Renal cortical epithelial cell (primary cell): Measurements from ENCODE around the gene DDR1. TPM values are rescaled to one million over a fixed set of nuclear protein-coding genes. Genes with fewer than 3 reads are reported as not detected.

Source experiments
- DNase-seq: peaks from one replicate; pipeline ENCODE4 v3.0.0-alpha.2; 2011; ENCODE audit warnings: low read depth
- total RNA-seq: library from RNA; depleted of rRNA; stranded (reverse); fragments of >200 nt; gene quantifications from 2 replicates; pipeline ENCODE4 v1.2.3, GENCODE V29; 2014

The DDR1 gene
- total RNA-seq, 1 donor from 2014 or later: 197 TPM

DNA sequence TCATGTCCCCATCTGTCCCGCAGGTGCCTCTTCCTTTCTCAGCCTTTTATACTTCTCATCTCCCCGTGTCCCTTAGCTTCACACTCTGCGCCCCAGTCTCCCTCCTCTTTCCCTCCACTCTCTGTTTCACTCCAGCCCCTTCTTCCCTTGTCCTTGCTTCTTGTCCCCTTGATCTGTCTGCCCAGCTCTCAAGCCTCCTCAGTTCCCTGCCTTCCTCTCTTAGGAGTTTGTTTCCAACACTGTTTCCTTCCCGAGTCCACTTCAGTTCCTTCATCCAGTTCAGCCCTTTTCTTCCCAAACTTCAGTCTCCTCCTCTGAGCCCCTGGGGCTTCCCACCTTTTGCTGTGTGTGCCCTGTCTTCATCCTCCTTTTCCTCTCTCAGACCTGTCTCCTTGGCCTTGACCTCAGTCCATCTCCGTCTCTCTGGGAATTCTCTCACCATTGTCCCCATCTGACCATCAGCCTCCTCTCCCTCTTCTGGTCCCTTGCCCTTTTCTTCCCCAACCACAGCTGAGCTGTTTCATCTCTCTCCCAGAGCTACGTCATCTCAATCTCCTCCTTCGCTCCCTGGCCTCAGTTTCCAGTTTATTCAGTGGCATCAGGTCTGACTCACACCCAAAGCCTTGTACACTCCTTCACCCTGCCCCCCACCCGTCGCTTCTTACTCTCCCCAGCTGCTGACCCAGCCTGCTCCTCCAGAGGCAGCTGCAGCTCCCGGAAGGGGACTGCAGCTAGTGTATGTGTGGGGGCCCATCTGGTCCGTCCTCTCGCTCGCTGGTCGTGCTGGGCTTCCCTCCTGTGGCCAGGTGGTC, 2.7 kb upstream of the DDR1 start:
- DNase-seq: no peak

DNA sequence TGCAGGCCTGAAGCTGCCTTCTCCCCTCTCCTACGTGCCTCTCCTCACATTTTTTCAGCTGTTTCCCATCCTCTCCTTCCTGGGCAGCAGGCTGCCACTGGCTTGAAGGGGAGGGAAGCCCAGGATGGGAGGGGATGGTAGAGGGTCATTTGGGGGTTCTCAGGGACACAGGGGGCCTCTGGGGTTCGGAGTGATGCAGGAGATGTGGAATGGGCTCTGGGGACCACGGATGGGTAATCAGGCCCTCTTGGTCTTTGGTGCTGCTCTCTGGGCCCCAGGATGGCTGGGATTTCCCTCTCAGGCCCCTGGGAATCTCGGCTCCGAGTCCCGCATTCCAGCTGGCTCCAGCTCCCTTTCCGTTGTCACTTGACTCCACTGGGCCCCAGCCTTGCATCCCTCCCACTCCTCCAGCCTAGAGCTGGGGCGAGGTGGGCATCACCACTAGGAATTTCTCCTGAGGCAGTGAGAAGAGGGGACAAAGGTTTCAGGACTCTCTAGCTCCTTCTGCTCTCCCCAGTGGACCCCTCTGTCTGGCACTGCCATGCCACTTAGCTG, 2.0 kb upstream of the DDR1 start:
- DNase-seq: no peak

DNA sequence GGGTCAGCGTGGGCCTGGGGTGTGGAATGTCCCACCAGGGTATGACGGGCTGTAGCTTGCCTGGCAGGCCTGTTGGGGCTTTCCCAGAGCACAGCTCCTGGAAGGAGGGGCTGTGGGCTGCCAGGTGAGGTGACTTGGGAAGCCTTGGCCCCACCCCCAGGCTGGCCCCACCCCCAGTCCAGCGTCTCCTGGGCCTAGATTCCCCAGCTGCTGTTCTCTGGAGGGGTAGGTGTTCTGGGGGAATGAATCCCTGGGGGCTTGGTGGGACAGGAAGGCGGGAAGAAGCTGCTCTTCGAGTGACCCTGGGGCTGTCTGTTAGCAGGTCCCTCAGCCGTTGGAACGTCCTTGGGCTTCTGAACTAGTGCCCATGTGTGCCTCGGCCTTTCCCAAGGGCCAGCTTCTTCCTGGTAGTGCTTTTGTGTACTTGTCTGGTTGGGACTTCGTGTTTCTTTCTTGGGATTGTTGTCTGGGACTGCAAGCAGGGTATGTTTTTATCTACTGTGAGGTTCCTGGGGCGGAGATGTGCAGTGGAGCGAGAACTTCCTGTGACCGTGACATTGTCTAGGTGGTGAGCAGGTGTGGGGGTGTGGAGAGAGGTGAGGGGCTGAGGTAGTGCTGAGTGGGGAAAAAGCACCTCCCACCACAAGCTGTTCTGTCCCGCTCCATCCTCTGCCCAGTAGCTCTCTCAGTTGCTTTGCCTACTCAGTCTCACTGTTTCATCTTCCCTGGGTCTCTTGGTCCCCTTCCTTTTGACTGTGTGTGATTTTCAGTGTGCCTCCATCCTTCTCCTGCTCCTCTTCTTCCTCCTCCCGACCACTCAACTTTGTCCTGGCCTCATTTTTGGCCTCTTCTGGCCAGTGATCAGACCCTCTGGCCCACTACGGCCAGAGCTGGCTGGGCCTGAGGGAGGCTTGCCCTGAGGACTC, 1.3 kb upstream of the DDR1 start:
- DNase-seq: peak; percentile 60

DNA sequence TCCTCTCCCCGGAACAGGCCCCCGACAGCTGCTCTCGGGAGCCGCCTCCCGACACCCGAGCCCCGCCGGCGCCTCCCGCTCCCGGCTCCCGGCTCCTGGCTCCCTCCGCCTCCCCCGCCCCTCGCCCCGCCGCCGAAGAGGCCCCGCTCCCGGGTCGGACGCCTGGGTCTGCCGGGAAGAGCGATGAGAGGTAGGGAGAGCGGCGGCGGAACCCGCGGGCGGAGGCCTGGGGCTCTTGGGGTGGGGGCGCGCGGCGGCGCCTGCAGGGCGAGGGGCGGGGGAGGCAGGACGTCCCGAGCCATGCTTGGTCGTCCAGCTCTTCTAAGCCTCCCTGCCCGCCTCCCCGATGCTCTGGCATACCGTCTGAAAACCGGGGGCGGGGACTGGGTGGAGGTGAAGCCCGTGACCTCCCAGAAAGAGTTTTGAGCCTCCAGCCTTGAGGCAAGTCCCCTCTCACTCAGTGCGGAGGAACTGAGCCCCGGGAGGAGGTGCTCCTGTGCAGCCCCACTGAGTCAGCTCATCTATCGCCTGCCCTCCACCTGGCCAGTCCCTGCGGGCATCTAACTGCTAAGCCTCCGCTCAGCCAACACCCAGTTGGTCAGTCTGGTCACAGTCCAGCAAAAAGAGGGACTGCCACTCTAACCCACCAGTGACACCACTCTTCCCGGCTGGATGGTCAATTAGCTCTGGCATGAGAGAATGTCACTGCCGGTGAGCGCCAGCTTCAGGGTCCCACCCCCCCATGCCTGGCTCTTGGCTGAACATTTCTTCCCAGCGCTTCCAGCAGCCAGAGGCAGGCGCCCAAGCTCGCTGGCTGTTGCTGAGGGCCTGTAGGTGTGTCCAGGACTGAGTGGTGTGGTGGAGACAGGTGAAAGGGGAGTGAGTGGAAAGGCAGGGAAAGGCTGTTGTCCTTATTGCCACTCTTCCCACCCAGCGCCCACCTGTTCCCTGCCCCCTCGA, 482 bp downstream of the DDR1 start:
- DNase-seq: peak; percentile 52

DNA sequence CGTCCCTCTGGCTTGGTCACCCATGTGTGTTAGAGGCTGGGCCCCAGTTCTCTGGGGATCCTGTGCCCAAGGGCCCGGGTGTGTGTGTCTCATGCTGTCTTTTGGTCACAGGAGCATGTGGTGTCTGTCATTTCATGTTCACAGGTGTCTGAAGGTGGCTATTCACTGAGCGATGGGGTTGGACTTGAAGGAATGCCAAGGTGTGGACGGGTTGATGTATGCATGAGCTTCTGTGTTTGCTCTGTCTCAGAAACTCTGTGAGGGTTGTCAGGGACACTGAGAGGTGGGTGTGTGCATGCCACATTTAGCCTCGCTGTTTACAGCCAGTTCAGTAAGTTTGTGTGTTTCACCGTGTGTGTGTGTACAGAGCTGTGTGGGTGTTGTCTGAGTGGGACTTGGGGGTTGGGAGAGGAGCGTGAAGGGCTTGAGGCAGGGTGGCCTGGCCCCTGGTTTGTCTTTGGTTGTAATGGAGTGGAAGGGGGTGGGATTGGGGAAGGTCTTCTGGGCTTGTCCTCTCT, 1.2 kb downstream of the DDR1 start:
- peak; percentile 73 for DNase-seq

DNA sequence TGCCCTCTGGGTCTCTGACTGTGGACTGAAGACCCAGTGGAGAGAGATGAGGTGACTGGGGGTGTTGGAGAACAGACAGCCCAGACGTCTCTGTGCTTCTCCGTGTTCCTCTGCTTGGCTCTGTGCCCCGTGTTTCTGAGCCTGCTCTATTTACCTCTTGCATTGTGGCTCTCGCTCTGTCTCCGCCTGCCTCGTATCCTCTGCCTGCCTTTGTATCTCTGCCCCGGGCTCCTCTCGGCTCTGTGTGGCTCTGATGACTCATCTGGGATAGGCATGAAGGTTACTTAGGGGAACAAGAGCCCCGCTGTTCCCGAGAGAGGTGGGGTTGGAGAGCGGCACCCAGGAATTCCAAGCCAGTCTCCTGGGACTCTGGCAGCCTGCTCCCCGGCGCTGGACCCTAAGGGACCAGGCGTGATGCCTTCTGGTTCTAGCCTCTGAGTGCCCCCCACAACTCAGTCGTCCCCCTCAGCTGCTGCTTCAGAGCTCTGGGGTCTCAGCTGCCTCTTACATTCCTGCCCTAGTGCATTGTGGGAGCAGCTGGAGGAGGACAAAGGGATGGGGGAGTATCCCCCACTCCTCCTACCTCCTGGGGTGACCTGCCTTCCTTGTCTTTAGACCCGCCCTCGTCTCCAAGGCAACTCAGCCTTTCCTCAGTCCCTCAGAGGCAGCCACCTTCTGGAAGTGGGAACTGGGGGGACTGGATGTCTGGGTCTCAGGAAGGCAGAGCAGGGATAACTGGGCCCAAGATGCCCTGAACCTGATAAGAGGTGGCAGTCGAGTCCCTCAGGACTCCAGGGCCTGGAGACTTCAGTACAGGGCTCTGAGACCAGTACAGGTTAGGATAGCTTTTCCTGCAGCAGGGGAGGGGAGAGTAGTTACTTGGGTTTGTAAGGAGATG, 1.9 kb downstream of the DDR1 start:
- DNase-seq: peak; percentile 81

DNA sequence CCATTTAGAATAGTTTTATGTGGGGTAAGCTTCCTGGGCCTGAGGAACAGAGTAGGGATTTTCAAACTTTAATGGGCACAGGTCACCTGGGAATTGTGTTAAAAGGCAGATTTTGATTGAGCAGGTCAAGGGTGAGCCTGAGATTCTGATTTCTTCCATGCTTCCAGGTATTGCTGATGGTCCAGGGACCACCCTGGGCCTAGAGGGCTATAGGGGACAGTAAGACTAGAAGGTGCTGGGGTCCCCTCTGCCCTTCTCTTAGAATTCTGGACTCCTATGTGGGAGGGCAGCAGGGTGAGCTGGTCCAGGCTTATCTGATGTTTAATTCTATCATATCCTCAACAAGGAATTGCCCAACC, 2.6 kb downstream of the DDR1 start:
- DNase-seq: no peak

DNA sequence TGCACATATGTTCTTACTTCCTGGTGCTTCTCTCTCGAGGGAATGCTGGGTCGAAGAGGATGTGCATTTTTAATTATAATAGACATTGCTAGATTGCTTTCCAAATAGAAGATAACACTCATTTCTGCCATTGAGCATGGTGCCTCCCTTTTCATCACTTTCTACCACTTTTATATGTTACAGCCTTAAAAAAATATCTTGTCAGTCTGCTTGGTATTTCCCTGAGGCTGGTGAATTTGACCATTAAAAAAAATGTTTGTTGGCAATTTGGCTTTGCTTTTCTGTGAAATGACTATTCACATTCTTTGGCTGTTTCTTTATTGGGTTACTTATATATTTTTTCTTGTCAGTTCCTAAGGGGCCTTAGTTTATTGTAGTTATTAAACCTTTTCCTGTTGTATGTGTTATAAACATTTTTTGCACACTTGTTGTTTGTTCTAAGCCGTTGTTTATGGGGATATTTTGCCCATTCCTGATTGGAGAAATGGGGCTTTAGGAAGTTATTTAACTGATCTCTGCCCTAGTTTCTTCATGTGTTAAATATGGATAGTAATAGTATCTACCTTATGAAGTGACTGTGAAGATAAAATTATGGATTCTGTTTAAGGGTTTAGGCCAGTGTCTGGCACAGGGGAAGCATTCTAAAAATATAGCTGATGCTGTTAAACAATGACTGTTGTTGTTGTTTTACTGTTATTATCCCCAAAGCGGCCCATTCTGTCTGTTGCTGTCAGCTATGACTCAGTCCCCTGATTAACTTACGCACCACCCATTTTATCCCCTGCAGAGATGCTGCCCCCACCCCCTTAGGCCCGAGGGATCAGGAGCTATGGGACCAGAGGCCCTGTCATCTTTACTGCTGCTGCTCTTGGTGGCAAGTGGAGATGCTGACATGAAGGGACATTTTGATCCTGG, 3.8 kb downstream of the DDR1 start:
- DNase-seq: peak; percentile 52

DNA sequence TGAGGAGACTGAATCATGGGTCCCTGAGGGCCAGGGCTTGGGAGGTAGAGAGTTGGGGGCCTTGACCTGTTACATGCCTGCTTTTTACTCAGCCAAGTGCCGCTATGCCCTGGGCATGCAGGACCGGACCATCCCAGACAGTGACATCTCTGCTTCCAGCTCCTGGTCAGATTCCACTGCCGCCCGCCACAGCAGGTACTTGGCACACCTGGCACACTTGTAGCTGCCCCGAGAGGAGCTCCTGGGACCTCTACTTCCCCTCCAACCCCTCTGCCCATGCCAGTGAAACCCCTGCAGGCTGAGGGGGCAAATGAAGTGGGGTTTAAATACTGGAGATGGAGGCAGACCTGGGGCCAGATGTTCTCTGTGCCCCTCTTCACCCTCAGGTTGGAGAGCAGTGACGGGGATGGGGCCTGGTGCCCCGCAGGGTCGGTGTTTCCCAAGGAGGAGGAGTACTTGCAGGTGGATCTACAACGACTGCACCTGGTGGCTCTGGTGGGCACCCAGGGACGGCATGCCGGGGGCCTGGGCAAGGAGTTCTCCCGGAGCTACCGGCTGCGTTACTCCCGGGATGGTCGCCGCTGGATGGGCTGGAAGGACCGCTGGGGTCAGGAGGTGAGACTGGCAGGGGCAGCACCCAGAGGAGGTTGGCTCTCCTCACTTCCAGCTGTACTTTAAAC, 4.6 kb downstream of the DDR1 start:
- no peak for DNase-seq

DNA sequence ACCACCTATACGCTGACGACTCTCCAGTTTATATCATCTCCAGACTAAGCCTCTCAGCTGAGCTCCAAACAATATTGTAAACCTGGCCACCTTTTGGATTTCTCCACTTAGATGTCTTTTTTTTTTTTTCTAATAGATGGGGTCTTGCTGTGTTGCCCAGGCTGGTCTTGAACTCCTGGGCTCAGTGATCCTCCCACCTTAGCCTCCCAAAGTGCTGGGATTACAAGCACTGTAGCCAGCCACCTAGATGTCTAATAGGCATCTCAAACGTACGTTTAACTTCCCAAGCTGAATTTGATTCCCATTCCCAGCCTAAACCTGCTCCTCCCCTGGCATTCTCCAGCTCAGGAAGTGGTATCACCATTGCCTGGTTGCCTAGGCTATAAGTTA, 5.2 kb downstream of the DDR1 start:
- no peak for DNase-seq

DNA sequence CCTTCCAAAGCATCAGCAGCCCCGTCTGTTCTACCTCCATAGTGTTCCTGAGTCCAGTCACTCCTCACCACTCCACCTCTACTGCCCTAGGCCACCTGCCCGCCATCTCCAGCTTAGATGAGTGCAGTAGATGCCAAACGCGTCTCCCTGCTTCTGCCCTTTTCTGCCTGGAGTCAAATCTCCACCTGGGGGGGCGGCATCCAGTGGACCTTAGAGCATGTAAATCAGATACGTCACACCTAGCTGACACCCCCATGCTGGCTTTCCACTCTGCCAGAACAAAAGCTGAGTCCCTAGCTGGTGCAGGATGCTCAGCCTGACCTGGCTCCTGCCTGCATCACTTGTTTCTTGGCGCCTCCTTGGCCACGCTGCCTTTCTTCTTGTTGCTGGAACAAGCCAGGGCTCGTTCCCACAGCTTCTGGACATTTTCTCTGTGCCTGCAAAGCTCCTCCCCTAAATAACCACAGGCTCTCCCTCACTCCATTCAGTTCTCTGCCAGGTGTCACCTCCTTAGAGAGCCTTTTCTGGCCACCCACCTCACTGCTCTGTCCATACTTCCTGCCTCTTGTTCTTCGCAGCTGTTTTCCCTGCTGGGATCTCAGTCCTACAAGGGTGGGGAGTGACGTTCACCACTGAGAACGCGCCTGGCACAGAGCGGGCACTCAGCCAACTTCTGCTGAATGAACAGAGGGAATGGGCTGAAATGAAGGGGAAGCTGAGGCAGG, 5.8 kb downstream of the DDR1 start:
- DNase-seq: no peak

DNA sequence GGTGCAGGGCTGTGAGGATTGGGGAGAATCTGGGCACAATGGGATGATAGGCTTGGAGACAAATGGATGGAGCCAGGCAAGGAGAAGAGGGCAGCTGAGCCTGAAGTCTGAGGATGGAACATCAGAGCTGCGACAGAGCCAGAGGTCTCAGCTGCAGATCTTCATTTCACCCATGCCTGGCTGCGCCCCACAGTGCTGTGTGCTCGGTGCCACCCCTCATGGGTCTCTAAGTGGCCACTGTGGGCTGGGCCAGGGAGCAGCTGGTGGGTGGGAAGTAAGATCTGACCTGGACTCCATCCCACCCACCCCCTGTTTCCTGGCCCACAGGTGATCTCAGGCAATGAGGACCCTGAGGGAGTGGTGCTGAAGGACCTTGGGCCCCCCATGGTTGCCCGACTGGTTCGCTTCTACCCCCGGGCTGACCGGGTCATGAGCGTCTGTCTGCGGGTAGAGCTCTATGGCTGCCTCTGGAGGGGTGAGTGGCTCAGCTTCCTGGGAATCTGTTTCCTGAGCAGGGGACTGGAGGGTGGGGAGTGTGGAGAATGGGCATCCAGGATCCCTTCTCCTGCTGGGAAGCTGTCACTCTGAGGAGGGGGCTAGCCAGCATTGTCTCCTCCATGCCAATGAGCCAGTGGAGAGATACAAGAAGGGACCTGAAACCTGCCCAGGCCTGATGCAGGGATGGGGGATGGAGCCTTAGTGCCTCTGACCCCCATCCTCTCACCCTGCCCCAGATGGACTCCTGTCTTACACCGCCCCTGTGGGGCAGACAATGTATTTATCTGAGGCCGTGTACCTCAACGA, 6.5 kb downstream of the DDR1 start:
- DNase-seq: no peak

DNA sequence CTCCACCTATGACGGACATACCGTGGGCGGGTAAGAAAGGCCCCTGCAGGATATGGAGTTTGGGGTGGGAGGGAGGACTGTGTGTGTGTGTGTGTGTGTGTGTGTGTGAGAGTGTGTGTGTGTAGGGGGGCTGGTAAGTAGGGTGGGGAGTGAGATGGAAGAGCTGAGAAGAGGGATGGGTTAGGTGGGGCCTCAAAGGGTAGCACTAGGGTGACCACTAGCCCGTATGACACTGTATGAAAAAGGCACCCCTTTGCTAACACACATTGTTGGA, 7.1 kb downstream of the DDR1 start:
- no peak for DNase-seq

DNA sequence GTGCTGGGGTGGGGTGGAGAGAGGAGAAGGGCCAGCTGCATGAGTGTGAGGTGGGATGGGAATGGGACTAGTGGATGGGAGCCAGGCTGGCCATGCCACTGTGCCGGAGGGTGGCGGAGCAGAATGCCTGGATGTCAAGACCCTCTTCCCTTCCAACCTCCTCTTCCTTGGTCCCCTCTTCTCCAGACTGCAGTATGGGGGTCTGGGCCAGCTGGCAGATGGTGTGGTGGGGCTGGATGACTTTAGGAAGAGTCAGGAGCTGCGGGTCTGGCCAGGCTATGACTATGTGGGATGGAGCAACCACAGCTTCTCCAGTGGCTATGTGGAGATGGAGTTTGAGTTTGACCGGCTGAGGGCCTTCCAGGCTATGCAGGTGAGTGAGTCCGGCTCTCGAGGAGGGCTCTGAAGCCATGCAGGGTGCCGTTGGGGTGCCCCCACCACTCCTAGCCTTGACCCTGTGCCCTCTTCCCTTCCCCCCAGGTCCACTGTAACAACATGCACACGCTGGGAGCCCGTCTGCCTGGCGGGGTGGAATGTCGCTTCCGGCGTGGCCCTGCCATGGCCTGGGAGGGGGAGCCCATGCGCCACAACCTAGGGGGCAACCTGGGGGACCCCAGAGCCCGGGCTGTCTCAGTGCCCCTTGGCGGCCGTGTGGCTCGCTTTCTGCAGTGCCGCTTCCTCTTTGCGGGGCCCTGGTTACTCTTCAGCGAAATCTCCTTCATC, 7.7 kb downstream of the DDR1 start:
- DNase-seq: no peak

DNA sequence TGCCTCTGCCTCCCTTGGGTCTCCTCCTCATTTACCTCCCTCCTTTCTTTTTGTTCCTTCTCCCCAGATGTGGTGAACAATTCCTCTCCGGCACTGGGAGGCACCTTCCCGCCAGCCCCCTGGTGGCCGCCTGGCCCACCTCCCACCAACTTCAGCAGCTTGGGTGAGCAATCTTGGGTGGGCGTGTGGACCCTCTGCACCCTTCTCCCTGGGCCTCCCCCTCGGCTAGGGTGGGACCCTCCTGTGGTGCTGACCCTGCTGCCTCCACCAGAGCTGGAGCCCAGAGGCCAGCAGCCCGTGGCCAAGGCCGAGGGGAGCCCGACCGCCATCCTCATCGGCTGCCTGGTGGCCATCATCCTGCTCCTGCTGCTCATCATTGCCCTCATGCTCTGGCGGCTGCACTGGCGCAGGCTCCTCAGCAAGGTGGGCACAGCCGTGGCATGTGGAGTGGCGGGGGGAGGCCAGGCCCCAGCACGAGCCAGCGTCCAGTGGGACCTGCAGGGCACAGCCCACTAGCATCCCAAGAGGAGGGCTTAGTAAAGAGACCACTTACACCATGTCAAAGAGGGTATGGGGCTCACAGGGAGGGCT, 8.8 kb downstream of the DDR1 start:
- no peak for DNase-seq

DNA sequence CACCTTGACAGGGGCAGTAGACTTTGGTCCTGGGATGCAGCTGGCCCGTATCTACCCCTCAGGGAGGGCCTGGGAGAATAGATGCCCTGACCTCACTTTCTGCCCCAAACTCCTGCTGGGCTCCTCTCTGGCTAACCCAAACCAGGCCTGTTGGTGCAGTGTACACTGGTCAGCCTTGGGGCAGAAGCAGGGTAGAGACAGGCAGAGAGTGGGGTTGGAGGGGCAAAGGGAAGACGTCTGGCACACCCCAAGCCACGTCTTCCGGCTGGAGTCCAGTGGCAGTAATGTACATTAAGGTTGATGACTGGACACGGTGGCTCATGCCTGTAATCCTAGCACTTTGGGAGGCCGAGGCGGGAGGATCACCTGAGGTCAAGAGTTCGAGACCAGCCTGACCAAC, 9.3 kb downstream of the DDR1 start:
- no peak for DNase-seq
